ENCODE data around the gene PCYOX1L.

DNA sequence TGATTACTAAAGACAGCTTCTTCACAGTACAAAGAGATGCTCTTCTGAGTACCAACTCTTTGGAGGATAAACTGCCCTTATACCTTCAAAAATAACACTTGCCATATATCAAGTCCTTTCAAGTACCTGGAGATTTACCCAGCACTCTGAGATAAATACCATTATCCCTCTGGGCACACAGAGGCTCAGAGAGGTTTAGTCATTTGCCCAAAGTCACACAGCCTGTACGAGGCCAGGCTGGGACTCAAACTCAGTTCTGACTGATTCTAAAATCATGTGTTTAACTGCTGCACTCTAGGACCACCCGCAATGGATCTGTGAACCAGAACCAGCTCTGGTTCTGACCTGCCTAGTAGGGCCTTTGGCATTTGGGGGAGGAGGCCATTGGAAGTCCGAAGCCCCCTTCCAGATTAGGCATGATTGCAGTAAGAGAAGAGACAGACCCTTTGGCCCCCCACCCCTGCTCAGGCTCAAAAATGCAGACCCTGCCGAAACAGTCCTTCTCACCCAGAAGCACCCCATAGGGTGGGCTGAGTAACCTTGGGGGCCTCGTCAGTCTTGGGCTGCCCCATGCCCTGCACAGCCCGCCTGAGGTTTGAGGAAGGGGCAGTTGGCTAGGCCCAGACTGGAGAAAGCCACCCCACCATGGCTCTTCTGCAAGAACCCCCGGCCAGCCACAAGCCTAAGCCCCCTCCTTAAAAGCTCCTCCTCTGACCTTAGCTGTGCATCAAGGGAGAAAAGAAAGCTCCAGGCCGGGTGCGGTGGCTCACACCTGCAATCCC lies 54.1 kb downstream of the PCYOX1L start:
- no peak for TF ChIP-seq CTCF (IDR thresholded peaks at IDR 0.05; ENCODE audit: poor library complexity, severe bottlenecking)
- no peak for TF ChIP-seq EZH2 (IDR thresholded peaks at IDR 0.05; ENCODE audit: borderline replicate concordance, insufficient read depth, low read length, poor library complexity, severe bottlenecking)
- TF ChIP-seq, protein P1, sequence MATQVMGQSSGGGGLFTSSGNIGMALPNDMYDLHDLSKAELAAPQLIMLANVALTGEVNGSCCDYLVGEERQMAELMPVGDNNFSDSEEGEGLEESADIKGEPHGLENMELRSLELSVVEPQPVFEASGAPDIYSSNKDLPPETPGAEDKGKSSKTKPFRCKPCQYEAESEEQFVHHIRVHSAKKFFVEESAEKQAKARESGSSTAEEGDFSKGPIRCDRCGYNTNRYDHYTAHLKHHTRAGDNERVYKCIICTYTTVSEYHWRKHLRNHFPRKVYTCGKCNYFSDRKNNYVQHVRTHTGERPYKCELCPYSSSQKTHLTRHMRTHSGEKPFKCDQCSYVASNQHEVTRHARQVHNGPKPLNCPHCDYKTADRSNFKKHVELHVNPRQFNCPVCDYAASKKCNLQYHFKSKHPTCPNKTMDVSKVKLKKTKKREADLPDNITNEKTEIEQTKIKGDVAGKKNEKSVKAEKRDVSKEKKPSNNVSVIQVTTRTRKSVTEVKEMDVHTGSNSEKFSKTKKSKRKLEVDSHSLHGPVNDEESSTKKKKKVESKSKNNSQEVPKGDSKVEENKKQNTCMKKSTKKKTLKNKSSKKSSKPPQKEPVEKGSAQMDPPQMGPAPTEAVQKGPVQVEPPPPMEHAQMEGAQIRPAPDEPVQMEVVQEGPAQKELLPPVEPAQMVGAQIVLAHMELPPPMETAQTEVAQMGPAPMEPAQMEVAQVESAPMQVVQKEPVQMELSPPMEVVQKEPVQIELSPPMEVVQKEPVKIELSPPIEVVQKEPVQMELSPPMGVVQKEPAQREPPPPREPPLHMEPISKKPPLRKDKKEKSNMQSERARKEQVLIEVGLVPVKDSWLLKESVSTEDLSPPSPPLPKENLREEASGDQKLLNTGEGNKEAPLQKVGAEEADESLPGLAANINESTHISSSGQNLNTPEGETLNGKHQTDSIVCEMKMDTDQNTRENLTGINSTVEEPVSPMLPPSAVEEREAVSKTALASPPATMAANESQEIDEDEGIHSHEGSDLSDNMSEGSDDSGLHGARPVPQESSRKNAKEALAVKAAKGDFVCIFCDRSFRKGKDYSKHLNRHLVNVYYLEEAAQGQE (IDR thresholded peaks at IDR 0.05; ENCODE audit: borderline replicate concordance), result no peak
- no peak for TF ChIP-seq POLR2AphosphoS5 (IDR thresholded peaks at IDR 0.05)

Data from neural cell (in vitro differentiated cells).